ENCODE results near the gene GADD45B.

DNA sequence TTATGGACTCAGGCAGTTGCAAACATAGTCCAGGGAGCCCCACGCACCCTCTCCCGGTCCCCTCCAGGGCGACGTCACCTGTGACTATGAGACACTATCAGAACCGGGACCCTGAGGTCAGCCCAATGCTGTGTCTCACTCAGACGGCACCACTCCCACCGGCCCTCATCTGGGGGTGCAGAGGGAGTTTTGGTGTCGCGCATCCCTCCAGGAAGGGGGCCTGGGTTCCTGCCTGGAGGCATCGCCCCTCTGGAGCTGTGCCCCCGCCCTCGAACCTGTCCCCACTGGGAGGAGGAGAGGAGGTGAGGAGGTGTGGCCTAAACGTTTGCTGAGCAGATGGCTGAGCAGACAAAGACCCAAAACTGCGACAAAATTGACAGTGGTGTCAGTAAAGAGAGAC, 51.2 kb downstream of the GADD45B start:
- TF ChIP-seq, protein P1, sequence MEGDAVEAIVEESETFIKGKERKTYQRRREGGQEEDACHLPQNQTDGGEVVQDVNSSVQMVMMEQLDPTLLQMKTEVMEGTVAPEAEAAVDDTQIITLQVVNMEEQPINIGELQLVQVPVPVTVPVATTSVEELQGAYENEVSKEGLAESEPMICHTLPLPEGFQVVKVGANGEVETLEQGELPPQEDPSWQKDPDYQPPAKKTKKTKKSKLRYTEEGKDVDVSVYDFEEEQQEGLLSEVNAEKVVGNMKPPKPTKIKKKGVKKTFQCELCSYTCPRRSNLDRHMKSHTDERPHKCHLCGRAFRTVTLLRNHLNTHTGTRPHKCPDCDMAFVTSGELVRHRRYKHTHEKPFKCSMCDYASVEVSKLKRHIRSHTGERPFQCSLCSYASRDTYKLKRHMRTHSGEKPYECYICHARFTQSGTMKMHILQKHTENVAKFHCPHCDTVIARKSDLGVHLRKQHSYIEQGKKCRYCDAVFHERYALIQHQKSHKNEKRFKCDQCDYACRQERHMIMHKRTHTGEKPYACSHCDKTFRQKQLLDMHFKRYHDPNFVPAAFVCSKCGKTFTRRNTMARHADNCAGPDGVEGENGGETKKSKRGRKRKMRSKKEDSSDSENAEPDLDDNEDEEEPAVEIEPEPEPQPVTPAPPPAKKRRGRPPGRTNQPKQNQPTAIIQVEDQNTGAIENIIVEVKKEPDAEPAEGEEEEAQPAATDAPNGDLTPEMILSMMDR (IDR thresholded peaks at IDR 0.05), result no peak
- no peak for TF ChIP-seq POLR2AphosphoS5 (IDR thresholded peaks at IDR 0.05)

All from breast epithelium (tissue), 3 donors.